HepG2 (cell line): Measurements from ENCODE around the gene NFKB1. TPM values are rescaled to one million over a fixed set of nuclear protein-coding genes. Genes with fewer than 3 reads are reported as not detected.

Experiments
- ATAC-seq: fragments of 200-7000 bp; cut with Tn5 transposase; 3 replicates; pipeline ENCODE4 v1.9.1; 2020; ENCODE audit warnings: mild to moderate bottlenecking, moderate library complexity
- BruUV-seq: library from RNA; stranded (reverse); fragments of 400-500 nt; replicated peaks from 2 replicates; lab custom pipeline; 2021; lab: Mats Ljungman, UMichigan
- CTCF ChIA-PET: fragments of 300-600 bp; formaldehyde crosslinking; extraction: SDS; loops from one replicate; lab custom pipeline; 2021; ENCODE audit warnings: low total read pairs, inconsistent platforms, low intra/inter-chr PET ratio; lab: Yijun Ruan, JAX
- POLR2A ChIA-PET: fragments of 350-600 bp; sonication (Branson Sonifier 250); formaldehyde crosslinking; loops from one replicate; lab custom pipeline; 2020; ENCODE audit warnings: antibody characterized with exemption, inconsistent platforms; lab: Yijun Ruan, JAX
- DNase-seq: peaks from one replicate; pipeline ENCODE4 v3.0.0-alpha.2; 2015; ENCODE audit warnings: low spot score
- FAIRE-seq: peaks from 3 replicates; lab custom pipeline; 2011; peaks lifted over from hg19 to GRCh38; lab: Jason Lieb, UNC
- H2AFZ ChIP-seq: one replicate; pipeline ENCODE4 v1.6.1; 2011; ENCODE audit warnings: low read length, inconsistent platforms
- H3K27ac ChIP-seq: fragments of 300-600 bp; 3 replicates; pipeline ENCODE4 v1.8.0; 2011; ENCODE audit warnings: mixed run types, mild to moderate bottlenecking, mixed read lengths, low read length, inconsistent platforms; ENCODE audit not compliant: insufficient read depth; ENCODE audit errors: extremely low read length
- H3K27me3 ChIP-seq, 2 experiments: fragments of 200-600 bp in 1 of 2; 2 replicates in 1 of 2; 3 replicates in 1 of 2; pipeline versions ENCODE4 v1.6.0 to v1.8.0; 2011; ENCODE audit warnings: low read length in 2 of 2, mild to moderate bottlenecking in 2 of 2, moderate library complexity in 2 of 2, inconsistent platforms in 1 of 2; ENCODE audit not compliant: insufficient read depth in 2 of 2, control insufficient read depth in 1 of 2
- H3K36me3 ChIP-seq, 2 experiments: fragments of 200-600 bp in 1 of 2; replicated peaks in 1 of 2; 2 replicates in 1 of 2; 3 replicates in 1 of 2; pipeline versions ENCODE4 v1.5.1 to v1.8.0; 2011; ENCODE audit warnings: low read length in 2 of 2, inconsistent platforms in 1 of 2; ENCODE audit not compliant: insufficient read depth in 2 of 2, control insufficient read depth in 1 of 2
- H3K4me1 ChIP-seq: 2 replicates; pipeline ENCODE4 v1.5.1; 2012; ENCODE audit warnings: low read length, inconsistent platforms; ENCODE audit not compliant: insufficient read depth
- H3K4me2 ChIP-seq: 2 replicates; pipeline ENCODE4 v1.6.0; 2011; ENCODE audit warnings: low read depth, low read length, inconsistent platforms
- H3K4me3 ChIP-seq, 3 experiments: fragments of 200-600 bp in 1 of 3; sonication (generic), shearing (Covaris generic) in 1 of 3; replicated peaks in 1 of 3; 2 replicates each; pipeline ENCODE4 v1.5.1; 2011 to 2016; ENCODE audit warnings: low read length in 3 of 3, inconsistent platforms in 2 of 3, low read depth in 2 of 3, mild to moderate bottlenecking in 2 of 3, control low read depth in 1 of 3, mixed read lengths in 1 of 3; ENCODE audit not compliant: insufficient read depth in 1 of 3
- H3K79me2 ChIP-seq: one replicate; pipeline ENCODE4 v1.6.1; 2011; ENCODE audit warnings: low read length, inconsistent platforms; ENCODE audit not compliant: insufficient read depth
- H3K9ac ChIP-seq: 2 replicates; pipeline ENCODE4 v1.6.0; 2011; ENCODE audit warnings: mild to moderate bottlenecking, low read depth, low read length, inconsistent platforms; ENCODE audit not compliant: insufficient read depth
- H3K9me3 ChIP-seq: 2 replicates; pipeline ENCODE4 v1.5.1; 2012; ENCODE audit warnings: mild to moderate bottlenecking, low read length
- H4K20me1 ChIP-seq: 2 replicates; pipeline ENCODE4 v1.6.0; 2011; ENCODE audit warnings: inconsistent platforms, mild to moderate bottlenecking, low read length, moderate library complexity; ENCODE audit not compliant: insufficient read depth
- KDM5A ChIP-seq: fragments of 200-600 bp; sonication (generic); IDR thresholded peaks from 2 replicates; pipeline ENCODE4 v1.7.0; 2018; ENCODE audit warnings: antibody characterized with exemption, mild to moderate bottlenecking, low read length, borderline replicate concordance
- SUZ12 ChIP-seq: fragments of 150-350 bp; IDR thresholded peaks from 2 replicates; pipeline ENCODE4 v1.6.1; 2014; ENCODE audit warnings: low read depth, low read length
- U2AF2 ChIP-seq: fragments of 200-400 bp; formaldehyde crosslinking; IDR thresholded peaks from 2 replicates; pipeline ENCODE4 v1.6.1; 2017; ENCODE audit warnings: low read depth, mild to moderate bottlenecking, low read length
- ZMYM4 ChIP-seq: sonication (generic); formaldehyde crosslinking; IDR thresholded peaks from 2 replicates; pipeline ENCODE4 v1.8.1; 2023; ENCODE audit warnings: mild to moderate bottlenecking, missing genetic modification reagents
- ZNF329 ChIP-seq: sonication (generic); formaldehyde crosslinking; IDR thresholded peaks from 2 replicates; pipeline ENCODE4 v1.9.0; 2021; ENCODE audit warnings: low read depth, mild to moderate bottlenecking, missing genetic modification reagents
- ZNF552 ChIP-seq: sonication (generic); formaldehyde crosslinking; IDR thresholded peaks from 2 replicates; pipeline ENCODE4 v1.9.0; 2022; ENCODE audit warnings: missing genetic modification reagents, mild to moderate bottlenecking, borderline replicate concordance
- ZNF747 ChIP-seq: sonication (generic); formaldehyde crosslinking; IDR thresholded peaks from 2 replicates; pipeline ENCODE4 v1.8.1; 2023; ENCODE audit warnings: missing genetic modification reagents, mild to moderate bottlenecking, borderline replicate concordance
- ZNF772 ChIP-seq: sonication (generic); formaldehyde crosslinking; IDR thresholded peaks from 2 replicates; pipeline ENCODE4 v1.5.0; 2020; ENCODE audit warnings: mild to moderate bottlenecking, missing genetic modification reagents
- WGBS: methylation state at CpG from one replicate; pipeline ENCODE4 v1.1.6; 2017; ENCODE audit warnings: low lambda C conversion rate; 5-methylcytosine and 5-hydroxymethylcytosine counted together
- in situ Hi-C: cut with HindIII; loops from 2 replicates; pipeline ENCODE4 v1.10.0; 2017; ENCODE audit warnings: low pct_unique_long_range_greater_than_20kb; ENCODE audit not compliant: extremely low pct_ligation_motif_present
- intact Hi-C: fragments of 100-400 bp; cut with micrococcal nuclease; formaldehyde crosslinking; loops from one replicate; pipeline ENCODE4 v1.10.0; 2022; ENCODE audit not compliant: unreplicated experiment
- polyA plus RNA-seq, 8 experiments: library from polyadenylated mRNA; depleted of rRNA in 3 of 8; stranded (reverse) in 7 of 8; unstranded in 1 of 8; fragments of >200 nt; fragmentation: Illumina TruSeq in 4 of 8; extraction: Trizol in 4 of 8; gene quantifications; 2 replicates each; pipeline versions ENCODE4 v1.2.1 to v1.2.3, GENCODE V29; 2011 to 2016; ENCODE audit warnings: low read depth in 4 of 8, missing spikeins in 1 of 8, mixed read lengths in 1 of 8; ENCODE audit not compliant: insufficient read depth in 1 of 8
- total RNA-seq, 5 experiments: library from RNA; depleted of rRNA; stranded (reverse); fragments of >200 nt; fragmentation: Illumina TruSeq; extraction: Trizol; gene quantifications; 2 replicates each; pipeline ENCODE4 v1.2.3, GENCODE V29; 2016; ENCODE audit warnings: low read depth in 1 of 5
- TF ChIP-seq, protein P1 (sequence below): sonication (generic); formaldehyde crosslinking; conservative IDR thresholded peaks from 2 replicates; pipeline ENCODE4 v1.8.0; 2022; ENCODE audit warnings: low read depth, missing genetic modification reagents
- TF ChIP-seq, protein P2 (sequence below): sonication (generic); formaldehyde crosslinking; IDR thresholded peaks from 2 replicates; pipeline ENCODE4 v1.5.1; 2020; ENCODE audit warnings: missing genetic modification reagents, mild to moderate bottlenecking, borderline replicate concordance
- TF ChIP-seq, protein P3 (sequence below): sonication (generic); formaldehyde crosslinking; conservative IDR thresholded peaks from 2 replicates; pipeline ENCODE4 v1.8.0; 2022; ENCODE audit warnings: mild to moderate bottlenecking, moderate library complexity, missing genetic modification reagents

NFKB1 gene
- total and polyA plus RNA-seq, 2 of the 13 experiments (the other 11 are each of a cell fraction or from before 2014, with no cell fraction given) = 15.4 to 31.6 TPM

DNA sequence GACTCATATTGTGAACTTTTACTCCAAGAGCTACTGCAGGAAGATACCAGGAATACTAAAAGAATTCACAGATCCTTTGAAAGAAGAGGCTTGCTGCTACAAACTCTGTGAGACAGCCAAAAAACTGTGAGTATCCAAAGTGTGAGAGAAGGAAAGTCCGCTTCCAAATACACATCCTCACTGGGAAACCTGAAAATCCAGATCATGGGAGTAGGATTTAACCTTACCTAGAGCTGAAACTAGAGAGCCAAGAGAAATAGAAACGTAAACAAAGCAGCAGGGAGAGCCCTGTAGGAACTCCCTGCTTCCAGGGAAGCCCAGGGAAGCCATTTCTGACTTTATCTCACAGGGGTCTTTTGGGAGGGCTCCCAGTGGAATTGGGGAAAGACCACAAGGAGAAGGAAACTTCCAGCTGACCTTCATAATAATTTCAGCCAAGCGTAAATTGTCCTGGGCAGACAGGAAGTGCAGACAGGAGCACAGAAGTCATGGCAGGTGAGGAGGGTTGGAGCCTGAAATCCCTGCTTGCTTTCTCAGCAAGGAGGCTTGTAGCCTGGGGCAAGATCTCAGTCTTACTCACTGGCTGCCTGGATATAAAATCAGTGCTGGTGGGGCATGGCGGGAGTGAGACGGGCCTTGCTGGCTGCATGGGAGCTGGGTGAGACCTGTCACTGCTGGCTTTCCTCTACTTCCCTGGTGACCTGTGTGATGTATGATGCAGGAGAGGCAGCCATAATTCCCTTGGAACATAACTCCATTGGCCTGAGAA is 26.2 kb upstream of the NFKB1 start:
- H3K9ac ChIP-seq = no peak overlapping the region
- no peak for FAIRE-seq
- no peak overlapping the region for H3K4me2 ChIP-seq
- no peaks in the 10 kb centered on the region for H4K20me1 ChIP-seq
- H2AFZ ChIP-seq = peak overlapping the region; percentile 31
- peaks cover 36% of the 10 kb centered on the region for H3K4me1 ChIP-seq
- no peak overlapping the region for H3K27ac ChIP-seq
- no peak for DNase-seq
- BruUV-seq = no TSS peak
- in situ Hi-C loops = no loop called here
- H3K79me2 ChIP-seq = no peaks in the 10 kb centered on the region
- H3K4me3 ChIP-seq = no peak overlapping the region
- TF ChIP-seq ZNF772 (CRISPR knock-in tag) (no peak), U2AF2 (no peak), ZNF552 (CRISPR knock-in tag) (no peak), ZNF747 (CRISPR knock-in tag) (no peak), ZNF329 (CRISPR knock-in tag) (no peak), SUZ12 (no peak), ZMYM4 (CRISPR knock-in tag) (no peak), KDM5A (no peak)
- TF ChIP-seq, protein P1, sequence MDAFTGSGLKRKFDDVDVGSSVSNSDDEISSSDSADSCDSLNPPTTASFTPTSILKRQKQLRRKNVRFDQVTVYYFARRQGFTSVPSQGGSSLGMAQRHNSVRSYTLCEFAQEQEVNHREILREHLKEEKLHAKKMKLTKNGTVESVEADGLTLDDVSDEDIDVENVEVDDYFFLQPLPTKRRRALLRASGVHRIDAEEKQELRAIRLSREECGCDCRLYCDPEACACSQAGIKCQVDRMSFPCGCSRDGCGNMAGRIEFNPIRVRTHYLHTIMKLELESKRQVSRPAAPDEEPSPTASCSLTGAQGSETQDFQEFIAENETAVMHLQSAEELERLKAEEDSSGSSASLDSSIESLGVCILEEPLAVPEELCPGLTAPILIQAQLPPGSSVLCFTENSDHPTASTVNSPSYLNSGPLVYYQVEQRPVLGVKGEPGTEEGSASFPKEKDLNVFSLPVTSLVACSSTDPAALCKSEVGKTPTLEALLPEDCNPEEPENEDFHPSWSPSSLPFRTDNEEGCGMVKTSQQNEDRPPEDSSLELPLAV = no peak
- TF ChIP-seq, protein P2, sequence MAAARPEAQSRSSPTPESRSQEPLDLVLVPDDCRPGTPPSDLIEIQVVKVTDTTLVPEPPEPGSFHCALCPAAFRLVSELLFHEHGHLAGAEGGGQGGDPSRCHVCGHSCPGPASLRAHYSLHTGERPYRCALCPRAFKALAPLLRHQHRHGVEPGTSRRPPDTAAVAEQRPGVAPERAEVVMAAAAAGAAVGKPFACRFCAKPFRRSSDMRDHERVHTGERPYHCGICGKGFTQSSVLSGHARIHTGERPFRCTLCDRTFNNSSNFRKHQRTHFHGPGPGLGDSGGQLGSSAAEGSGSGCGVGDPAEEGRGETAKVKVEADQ (CRISPR knock-in tag) = no peak
- TF ChIP-seq, protein P3, sequence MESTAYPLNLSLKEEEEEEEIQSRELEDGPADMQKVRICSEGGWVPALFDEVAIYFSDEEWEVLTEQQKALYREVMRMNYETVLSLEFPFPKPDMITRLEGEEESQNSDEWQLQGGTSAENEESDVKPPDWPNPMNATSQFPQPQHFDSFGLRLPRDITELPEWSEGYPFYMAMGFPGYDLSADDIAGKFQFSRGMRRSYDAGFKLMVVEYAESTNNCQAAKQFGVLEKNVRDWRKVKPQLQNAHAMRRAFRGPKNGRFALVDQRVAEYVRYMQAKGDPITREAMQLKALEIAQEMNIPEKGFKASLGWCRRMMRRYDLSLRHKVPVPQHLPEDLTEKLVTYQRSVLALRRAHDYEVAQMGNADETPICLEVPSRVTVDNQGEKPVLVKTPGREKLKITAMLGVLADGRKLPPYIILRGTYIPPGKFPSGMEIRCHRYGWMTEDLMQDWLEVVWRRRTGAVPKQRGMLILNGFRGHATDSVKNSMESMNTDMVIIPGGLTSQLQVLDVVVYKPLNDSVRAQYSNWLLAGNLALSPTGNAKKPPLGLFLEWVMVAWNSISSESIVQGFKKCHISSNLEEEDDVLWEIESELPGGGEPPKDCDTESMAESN = no peak
- no peaks in the 10 kb centered on the region for H3K27me3 ChIP-seq
- POLR2A ChIA-PET = no interaction called here
- no peaks in the 10 kb centered on the region for H3K9me3 ChIP-seq
- intact Hi-C loops = no loop called here
- no peaks in the 10 kb centered on the region for H3K36me3 ChIP-seq
- CTCF ChIA-PET = no interaction called here
- 60% methylated on average over 5 of the region's 5 CpGs for WGBS
- no peak for ATAC-seq
